ENCODE results near the gene NEO1. TPM values are rescaled to one million over a fixed set of nuclear protein-coding genes. Genes with fewer than 3 reads are reported as not detected.

NEO1 gene
- total RNA-seq, 4 donors from 2014 or later = 74.0 to 117 (median 107) TPM

GRCh38 chr15:73052653-73053397 is 562 bp downstream of the NEO1 start:
- WGBS = 2% methylated on average over 15 of the region's 61 CpGs
- no peaks in the 10 kb centered on the region for H3K36me3 ChIP-seq
- H3K27ac ChIP-seq = peak overlapping the region; percentile 94
- H3K9me3 ChIP-seq = no peaks in the 10 kb centered on the region
- peaks cover 4% of the 10 kb centered on the region for H3K27me3 ChIP-seq
- no peak for TF ChIP-seq EP300 (IDR thresholded peaks at IDR 0.05)
- no peak for TF ChIP-seq POLR2AphosphoS5 (IDR thresholded peaks at IDR 0.05)
- TF ChIP-seq CTCF (IDR thresholded peaks at IDR 0.05) = no peak
- TF ChIP-seq POLR2A (IDR thresholded peaks at IDR 0.05) = no peak
- peak; percentile 66 to 81 for DNase-seq (ENCODE audit: low spot score in 2 of 2)
- peaks cover 26% of the 10 kb centered on the region for H3K4me1 ChIP-seq
- H3K4me3 ChIP-seq = peak overlapping the region; percentile 96

GRCh38 chr15:73053398-73053723 is 1.1 kb downstream of the NEO1 start:
- Histone ChIP-seq H3K27me3 (peaks cover 4% of the 10 kb centered on the region), H3K36me3 (no peaks in the 10 kb centered on the region), H3K4me3 (peak overlapping the region; percentile 96), H3K4me1 (peaks cover 28% of the 10 kb centered on the region), H3K27ac (peak overlapping the region; percentile 94), H3K9me3 (no peaks in the 10 kb centered on the region)
- no peak for TF ChIP-seq CTCF (IDR thresholded peaks at IDR 0.05)
- TF ChIP-seq POLR2A (IDR thresholded peaks at IDR 0.05) = no peak
- TF ChIP-seq POLR2AphosphoS5 (IDR thresholded peaks at IDR 0.05) = no peak
- no peak for TF ChIP-seq EP300 (IDR thresholded peaks at IDR 0.05)
- WGBS = 3% methylated on average over 8 of the region's 8 CpGs
- DNase-seq (ENCODE audit: low spot score in 2 of 2) = no peak

GRCh38 chr15:73054417-73054953 is 2.2 kb downstream of the NEO1 start:
- no peak overlapping the region for H3K4me3 ChIP-seq
- WGBS = 89% methylated on average over 6 of the region's 6 CpGs
- no peak for DNase-seq (ENCODE audit: low spot score in 2 of 2)
- peaks cover 4% of the 10 kb centered on the region for H3K27me3 ChIP-seq
- H3K27ac ChIP-seq = no peak overlapping the region
- H3K9me3 ChIP-seq = no peaks in the 10 kb centered on the region
- no peaks in the 10 kb centered on the region for H3K36me3 ChIP-seq
- TF ChIP-seq POLR2A (IDR thresholded peaks at IDR 0.05) (no peak), POLR2AphosphoS5 (IDR thresholded peaks at IDR 0.05) (no peak), CTCF (IDR thresholded peaks at IDR 0.05) (no peak), EP300 (IDR thresholded peaks at IDR 0.05) (no peak)
- H3K4me1 ChIP-seq = peaks cover 33% of the 10 kb centered on the region

GRCh38 chr15:73056460-73056859 is 4.2 kb downstream of the NEO1 start:
- Histone ChIP-seq H3K4me3 (no peak overlapping the region), H3K27ac (no peak overlapping the region), H3K27me3 (peaks cover 4% of the 10 kb centered on the region), H3K9me3 (no peaks in the 10 kb centered on the region), H3K36me3 (no peaks in the 10 kb centered on the region), H3K4me1 (peaks cover 25% of the 10 kb centered on the region)
- WGBS = 71% methylated on average over 3 of the region's 3 CpGs
- no peak for DNase-seq (ENCODE audit: low spot score in 2 of 2)
- TF ChIP-seq POLR2A (IDR thresholded peaks at IDR 0.05) (no peak), CTCF (IDR thresholded peaks at IDR 0.05) (no peak), EP300 (IDR thresholded peaks at IDR 0.05) (no peak), POLR2AphosphoS5 (IDR thresholded peaks at IDR 0.05) (no peak)

- TF ChIP-seq CTCF (IDR thresholded peaks at IDR 0.05) (no peak), POLR2A (IDR thresholded peaks at IDR 0.05) (no peak), EP300 (IDR thresholded peaks at IDR 0.05) (no peak), POLR2AphosphoS5 (IDR thresholded peaks at IDR 0.05) (no peak)
- no peak overlapping the region for H3K4me3 ChIP-seq
- H3K4me1 ChIP-seq = peaks cover 21% of the 10 kb centered on the region
Measured at GRCh38 chr15:73058437-73058836, 6.2 kb downstream of the NEO1 start.

More at GRCh38 chr15:73058437-73058836, 6.2 kb downstream of the NEO1 start:
- H3K9me3 ChIP-seq = no peaks in the 10 kb centered on the region
- H3K27me3 ChIP-seq = peaks cover 4% of the 10 kb centered on the region
- no peak overlapping the region for H3K27ac ChIP-seq
- no peak for DNase-seq (ENCODE audit: low spot score in 2 of 2)
- no peaks in the 10 kb centered on the region for H3K36me3 ChIP-seq
